Stomach (tissue), 4 donors: ENCODE results near the gene FAM131A.

ENCODE experiments used
- EP300 ChIP-seq: sonication (generic); formaldehyde crosslinking; IDR thresholded peaks from one replicate; pipeline ENCODE4 v1.6.1; 2017; ENCODE audit warnings: antibody characterized with exemption
- POLR2A ChIP-seq, 4 donors: fragments of 450-650 bp; IDR thresholded peaks; one replicate each; pipeline ENCODE4 v1.6.1; 2016; ENCODE audit warnings: antibody characterized with exemption in 4 of 4, control low read depth in 2 of 4, mild to moderate bottlenecking in 1 of 4, moderate library complexity in 1 of 4
- POLR2AphosphoS5 ChIP-seq, 3 donors: sonication (generic); formaldehyde crosslinking; IDR thresholded peaks; one replicate each; pipeline ENCODE4 v1.6.1; 2016; ENCODE audit warnings: antibody characterized with exemption in 3 of 3
- TF ChIP-seq, protein P1 (sequence below), 7 experiments: fragments of 450-650 bp in 4 of 7; fragments of 200-600 bp in 3 of 7; sonication (generic) in 3 of 7; IDR thresholded peaks; one replicate each; pipeline ENCODE4 v1.5.1; 2016 to 2019; ENCODE audit warnings: antibody characterized with exemption in 7 of 7, control low read depth in 2 of 7, mild to moderate bottlenecking in 1 of 7

DNA sequence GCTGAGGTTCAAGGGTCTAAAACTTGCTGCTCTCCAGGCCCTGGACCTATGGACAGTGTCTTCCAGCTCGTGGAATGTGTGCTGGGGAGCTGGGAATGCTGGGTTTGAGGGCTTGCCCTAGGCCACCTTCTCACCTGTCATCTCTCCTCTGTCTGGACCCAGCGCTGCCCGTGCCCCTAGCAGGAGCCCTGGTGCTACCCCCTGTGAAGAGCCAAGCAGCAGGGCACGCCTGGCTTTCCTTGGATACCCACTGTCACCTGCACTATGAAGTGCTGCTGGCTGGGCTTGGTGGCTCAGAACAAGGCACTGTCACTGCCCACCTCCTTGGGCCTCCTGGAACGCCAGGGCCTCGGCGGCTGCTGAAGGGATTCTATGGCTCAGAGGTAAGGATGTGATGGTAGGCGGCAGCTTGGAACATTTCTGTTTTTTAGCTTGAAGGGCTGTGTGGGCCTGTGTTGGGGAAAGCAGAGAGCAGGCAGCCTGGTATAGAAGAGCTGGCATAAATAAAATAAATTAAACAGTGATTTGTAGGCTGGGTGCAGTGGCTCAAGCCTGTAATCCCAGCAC lies 47.5 kb downstream of the FAM131A start:
- TF ChIP-seq POLR2A (IDR thresholded peaks at IDR 0.05) (no peak), POLR2AphosphoS5 (IDR thresholded peaks at IDR 0.05) (no peak), EP300 (no peak)
- TF ChIP-seq, protein P1, sequence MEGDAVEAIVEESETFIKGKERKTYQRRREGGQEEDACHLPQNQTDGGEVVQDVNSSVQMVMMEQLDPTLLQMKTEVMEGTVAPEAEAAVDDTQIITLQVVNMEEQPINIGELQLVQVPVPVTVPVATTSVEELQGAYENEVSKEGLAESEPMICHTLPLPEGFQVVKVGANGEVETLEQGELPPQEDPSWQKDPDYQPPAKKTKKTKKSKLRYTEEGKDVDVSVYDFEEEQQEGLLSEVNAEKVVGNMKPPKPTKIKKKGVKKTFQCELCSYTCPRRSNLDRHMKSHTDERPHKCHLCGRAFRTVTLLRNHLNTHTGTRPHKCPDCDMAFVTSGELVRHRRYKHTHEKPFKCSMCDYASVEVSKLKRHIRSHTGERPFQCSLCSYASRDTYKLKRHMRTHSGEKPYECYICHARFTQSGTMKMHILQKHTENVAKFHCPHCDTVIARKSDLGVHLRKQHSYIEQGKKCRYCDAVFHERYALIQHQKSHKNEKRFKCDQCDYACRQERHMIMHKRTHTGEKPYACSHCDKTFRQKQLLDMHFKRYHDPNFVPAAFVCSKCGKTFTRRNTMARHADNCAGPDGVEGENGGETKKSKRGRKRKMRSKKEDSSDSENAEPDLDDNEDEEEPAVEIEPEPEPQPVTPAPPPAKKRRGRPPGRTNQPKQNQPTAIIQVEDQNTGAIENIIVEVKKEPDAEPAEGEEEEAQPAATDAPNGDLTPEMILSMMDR (IDR thresholded peaks at IDR 0.05), result no peak
